ENCODE measurements around the gene DOCK6.

Gene DOCK6

DNA sequence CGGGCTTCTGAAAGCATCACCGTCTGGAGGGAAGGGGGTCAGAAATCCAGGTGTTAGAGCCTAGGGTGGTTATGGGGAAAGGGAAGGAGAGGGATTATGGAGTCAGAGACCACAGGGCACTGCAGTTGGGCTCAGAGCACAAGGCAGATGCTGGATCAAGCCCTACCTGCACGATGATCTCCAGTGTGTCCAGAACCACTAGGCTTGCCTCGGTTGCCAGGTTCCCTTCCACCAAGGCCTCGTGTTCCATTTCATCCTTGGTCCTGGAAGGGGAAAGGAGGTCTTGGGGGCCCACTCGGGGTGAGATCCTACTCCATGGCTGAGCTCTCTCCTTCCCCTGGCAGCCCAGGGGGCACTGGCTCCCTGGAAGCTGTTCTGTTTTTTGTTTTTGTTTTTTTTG lies 47.9 kb downstream of the DOCK6 start:
- FAIRE-seq = no peak

DNA sequence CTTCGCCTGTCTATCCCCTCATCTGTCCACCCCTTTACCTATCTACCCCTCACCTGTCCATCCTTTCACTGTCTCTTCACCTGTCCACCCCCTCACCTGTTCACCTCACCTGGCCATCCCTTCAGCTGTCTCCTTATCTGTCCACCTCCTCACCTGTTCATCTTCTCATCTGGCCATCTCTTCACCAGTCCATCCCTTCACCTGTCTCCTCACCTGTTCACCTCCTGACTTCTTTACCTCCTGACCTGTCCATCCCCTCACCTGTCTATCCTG lies 51.7 kb downstream of the DOCK6 start:
- no peak for FAIRE-seq

DNA sequence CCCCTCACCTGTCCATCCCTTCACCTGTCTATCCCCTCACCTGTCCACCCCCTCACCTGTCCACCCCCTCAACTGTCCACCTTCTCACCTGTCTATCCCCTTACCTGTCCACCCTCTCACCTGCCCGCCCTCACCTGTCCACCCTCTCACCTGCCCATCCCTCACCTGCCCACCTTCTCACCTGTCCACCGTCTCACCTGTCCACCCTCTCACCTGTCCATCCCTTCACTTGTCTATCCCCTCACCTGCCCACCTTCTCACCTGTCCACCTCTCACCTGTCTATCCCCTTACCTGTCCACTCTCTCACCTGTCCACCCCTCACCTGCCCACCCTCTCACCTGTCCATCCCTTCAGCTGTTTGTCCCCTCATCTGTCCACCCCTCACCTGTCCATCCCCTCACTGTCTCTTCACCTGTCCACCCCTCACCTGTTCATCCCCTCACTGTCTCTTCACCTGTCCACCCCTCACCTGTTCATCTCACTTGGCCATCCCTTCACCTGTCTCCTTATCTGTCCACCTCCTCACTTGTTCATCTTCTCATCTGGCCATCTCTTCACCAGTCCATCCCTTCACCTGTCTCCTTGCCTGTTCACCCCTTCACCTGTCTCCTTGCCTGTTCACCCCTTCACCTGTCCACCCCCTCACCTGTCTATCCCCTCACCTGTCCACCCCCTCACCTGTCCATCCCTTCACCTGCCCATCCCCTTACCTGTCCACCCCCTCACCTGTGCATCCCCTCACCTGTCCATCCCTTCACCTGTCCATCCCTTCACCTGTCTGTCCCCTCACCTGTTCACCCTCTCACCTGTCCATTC lies 52.3 kb downstream of the DOCK6 start:
- FAIRE-seq = no peak

DNA sequence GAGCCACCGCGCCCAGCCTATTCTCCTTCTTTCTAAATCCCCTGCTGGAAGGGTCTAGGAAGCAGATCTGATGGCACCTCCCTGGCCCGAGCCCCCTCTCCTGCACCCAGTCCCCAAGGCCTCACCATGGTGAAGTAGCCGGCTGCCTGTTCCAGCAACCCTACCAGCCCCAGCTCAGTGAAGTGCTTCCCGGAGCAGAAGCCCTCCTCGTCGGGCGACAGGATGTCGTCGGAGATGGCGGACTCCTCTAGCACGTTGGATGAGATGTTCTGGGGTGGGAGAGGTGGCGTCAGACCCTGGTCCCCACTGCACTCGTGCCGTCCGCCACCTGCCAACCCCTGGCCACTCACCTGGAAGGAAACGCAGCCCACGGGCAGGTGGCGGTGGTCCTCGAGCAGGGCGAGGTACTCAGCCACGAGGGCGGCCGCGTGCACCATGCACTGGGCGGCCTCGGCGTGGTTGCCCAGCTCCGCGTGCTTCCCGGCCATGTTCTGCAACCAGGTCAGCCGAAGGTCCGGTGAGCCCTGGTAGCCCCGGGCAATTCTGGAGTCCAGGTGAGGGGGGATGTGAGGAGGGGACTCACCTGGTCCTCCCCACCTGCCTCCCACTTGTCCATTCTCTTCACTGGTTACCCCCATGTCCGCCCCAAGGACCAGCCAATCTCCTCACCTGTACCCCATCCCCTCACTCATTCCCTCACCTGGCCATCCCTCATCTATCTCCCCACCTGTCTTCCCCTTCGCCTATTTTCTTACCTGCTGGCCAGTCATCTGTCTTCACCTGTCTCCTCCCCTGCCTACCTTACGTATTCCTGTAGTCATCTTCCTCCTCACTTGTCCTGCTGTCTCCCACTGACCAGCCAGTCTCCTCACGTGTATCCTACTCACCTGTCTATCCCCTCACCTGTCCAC lies 53.5 kb downstream of the DOCK6 start:
- FAIRE-seq = no peak

DNA sequence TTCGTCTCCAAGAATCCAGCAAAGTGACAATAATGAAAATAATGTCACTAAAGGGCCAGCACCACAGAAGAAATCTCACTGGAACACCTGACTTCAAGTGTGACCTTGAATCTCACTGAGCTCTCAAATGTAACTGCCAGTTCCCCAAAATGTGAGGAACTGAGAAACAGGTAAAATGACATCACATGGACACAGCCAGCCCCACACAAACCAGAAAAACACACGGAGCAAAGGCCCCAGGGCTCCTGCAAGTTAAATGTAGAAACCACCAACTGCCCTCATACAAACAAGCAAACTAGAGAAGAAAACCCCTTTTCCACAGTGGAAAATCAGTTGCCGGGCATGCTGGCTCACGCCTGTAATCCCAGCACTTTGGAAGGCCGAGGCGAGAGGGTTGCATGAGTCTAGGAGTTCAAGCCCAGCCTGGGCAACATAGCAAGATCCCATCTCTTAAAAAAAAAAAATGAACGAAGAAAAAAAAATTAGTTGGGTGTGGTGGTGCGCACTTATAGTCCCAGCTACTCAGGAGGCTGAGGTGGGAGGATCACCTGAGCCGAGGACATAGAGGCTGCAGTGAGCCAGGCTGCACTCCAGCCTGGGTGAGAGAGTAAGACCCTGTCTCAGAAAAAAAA lies 56.3 kb downstream of the DOCK6 start:
- no peak for FAIRE-seq

DNA sequence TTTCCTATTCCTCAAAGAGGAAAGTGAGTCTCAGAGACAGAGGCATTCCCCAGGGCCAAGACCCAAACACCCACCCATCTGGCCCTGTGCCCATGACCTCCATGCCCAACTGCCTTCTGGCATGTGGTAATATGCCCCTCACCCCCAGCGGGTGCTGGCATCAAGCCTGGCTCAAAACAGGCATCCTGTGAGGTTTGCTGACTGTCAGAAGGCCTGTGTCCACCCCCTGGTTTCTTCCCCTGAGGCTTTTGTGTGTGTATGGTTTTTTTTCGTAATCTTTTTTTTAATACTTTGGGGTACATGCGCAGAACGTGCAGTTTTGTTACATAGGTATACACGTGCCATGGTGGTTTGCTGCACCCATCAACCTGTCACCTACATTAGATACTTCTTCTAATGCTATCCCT lies 57.4 kb downstream of the DOCK6 start:
- FAIRE-seq = no peak

DNA sequence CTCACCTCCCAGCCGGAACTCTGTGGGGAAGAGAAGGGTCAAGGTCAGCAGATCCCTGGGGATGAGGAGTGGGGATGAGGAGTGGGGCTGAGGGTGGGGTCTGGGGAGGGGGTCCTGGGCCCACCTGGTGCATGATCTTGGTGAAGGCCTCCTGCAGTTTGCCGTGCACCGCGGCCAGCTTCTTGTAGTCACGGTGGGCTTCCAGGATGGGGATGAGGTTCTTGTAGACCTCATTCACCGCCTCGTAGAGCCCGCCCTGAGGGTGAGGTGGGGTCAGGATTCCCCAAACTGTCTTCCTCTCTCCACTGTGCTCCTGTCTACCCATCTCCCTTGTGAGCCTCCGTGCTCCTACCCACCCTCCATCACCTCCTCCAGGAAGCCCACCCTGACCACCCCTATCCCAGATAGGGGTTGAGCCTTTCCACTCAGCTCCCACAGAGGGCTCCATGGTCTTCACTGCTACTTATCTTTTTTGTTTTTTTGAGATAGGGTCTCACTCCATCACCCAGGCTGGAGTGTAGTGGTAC lies 58.2 kb downstream of the DOCK6 start:
- no peak for FAIRE-seq

DNA sequence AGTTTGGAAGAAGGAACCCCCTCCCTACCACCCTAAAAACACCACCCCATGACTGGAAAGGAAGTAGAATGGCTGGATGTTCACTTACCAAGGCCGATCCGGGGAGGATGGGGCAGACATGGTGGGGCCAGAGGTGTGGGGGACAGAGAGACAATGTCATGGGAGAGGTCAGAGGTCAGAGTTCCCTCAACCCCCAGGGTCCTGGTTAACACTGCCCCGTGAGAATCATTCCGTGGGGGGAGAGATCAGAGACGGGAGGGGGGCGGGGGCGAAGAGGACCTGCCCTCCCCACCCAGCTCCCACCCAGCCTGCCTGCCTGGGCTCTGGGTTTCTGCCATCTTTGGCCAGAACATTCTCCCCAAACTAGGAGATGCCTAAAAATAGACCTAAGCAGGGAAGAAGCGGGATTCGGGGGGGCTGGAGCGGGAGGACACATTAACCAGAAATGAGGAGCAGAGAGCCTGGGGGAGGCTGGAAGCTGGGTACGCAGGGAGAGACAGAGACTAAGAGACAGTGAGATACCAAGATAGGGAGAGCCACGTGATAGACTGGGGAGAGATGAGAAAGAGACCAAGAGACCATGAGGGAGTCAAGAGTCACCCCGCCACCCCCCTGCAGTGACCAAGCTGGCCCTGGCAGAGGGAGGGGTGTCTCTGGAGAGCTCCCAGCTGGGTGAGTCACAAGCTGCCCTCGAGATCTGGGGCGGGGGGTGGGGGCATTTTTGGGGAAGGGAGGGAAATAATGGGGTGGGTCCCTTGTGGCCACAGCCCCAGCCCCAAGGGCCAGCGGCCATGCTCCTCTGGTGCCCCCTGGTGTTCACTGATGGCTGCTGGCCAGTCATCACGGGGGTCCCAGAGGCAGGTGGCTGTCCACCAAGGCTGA lies 58.9 kb downstream of the DOCK6 start:
- no peak for FAIRE-seq

DNA sequence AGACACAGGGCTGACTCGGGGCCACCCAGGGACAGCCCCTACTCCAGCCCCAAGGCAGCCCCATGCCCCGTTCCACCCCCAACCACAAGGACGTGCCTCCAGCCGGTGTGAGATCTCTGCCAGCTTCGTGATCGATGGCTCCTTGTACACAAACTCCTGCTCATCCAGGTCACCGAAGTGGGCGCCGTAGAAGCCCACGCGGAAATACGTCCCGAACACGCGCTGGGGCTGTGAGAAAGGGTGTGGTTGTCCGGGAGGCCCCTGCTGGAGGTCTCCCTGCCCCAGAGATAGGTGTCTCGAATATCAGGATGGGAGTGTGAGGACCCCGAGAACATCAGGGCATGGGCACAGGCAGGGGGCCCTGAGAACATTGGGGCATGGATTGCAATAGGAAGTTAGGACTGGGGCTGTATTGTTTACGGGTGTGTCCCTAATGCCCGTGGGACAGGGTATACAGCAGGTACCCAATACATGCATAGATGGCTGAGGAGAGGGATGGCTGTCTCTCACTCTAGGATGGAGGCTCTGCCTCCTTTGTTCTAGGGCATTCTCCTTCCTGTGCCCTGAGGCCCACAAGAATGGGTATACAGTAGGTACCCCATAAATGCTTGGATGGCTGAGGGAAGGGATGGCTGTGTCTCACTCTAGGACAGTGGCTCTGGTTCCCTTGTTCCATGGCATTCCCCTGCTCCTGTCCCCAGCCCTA lies 59.7 kb downstream of the DOCK6 start:
- FAIRE-seq = no peak

DNA sequence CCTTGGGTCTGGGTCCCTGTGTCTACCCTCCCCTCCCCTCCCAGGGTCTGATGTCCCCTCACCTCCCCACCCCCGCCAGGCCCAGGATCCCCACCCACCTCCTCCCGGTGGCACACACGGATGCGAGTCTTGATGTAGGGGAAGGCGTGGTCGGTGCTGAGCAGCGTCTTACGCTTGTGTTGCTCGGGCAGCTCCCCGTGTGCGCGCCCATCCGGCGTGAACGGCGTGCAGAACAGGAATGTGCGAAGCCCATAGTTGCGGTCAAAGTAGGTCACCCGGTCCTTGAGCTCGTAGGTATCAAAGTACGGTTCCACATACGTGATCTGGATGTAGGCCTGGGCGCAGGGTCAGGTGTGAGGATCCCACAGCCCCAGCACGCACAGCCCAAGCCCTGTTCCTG lies 60.5 kb downstream of the DOCK6 start:
- FAIRE-seq = no peak

DNA sequence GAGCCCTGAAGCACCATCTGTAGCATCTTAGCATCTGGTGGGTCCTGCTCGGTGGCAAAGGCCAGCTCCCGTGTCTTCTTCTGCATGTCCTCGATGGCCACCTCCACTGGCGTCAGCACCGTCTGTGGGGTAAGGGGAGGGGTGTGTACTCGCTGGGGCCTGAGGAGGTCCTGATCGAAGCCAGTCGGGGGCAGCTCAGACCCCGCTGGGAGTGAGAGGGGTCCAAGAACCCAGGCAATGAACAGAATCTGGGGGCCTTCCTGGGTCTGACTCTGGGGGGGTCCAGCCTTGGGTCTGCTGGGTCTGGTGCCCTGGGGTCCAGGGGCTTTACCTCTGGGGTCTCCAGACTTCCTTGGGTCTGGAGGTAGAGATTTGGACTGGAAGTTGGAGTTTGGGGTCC lies 61.4 kb downstream of the DOCK6 start:
- FAIRE-seq = no peak

DNA sequence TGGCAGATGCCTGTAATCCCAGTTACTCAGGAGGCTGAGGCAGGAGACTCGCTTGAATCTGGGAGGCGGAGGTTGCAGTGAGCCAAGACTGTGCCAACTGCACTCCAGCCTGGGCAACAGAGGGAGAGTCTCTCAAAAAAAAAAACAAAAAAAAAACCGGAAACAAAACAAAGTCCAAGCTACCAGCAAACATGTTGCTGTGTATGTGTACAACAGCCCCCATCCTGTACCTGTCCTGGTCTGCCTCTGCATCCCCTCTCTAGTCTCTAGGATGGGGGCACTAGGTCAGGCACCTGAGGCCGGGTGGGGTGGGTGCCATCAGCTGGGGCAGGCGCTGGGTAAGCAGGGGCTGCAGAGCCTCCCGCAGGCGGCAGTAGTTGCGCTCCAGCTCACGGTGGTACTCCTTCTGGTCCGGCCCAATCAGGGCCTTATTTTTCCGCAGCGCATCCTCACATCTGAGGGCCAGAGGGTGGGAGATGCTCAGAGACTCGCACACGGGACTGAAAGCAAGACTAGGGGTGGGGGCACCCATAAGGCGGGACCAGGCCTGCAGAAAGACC lies 62.2 kb downstream of the DOCK6 start:
- no peak for FAIRE-seq

DNA sequence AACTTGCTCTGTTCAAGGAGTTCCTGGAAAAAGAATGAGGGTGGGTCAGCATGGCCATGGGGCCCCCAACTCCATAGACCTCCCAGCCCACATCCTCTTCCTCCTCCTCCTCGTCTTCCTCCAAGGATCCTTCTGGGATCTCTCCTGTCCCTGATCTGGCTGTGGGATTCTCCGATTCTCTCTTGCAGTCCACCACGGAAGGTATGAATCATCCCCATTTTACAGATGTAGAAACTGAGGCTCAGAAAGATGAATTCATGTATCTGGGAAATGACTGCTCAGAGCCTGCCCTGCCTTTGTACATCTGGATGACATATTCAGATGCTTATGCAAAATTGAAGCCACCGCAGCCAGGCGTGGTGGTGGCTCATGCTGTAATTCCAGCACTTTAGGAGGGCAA lies 62.8 kb downstream of the DOCK6 start:
- FAIRE-seq = no peak

DNA sequence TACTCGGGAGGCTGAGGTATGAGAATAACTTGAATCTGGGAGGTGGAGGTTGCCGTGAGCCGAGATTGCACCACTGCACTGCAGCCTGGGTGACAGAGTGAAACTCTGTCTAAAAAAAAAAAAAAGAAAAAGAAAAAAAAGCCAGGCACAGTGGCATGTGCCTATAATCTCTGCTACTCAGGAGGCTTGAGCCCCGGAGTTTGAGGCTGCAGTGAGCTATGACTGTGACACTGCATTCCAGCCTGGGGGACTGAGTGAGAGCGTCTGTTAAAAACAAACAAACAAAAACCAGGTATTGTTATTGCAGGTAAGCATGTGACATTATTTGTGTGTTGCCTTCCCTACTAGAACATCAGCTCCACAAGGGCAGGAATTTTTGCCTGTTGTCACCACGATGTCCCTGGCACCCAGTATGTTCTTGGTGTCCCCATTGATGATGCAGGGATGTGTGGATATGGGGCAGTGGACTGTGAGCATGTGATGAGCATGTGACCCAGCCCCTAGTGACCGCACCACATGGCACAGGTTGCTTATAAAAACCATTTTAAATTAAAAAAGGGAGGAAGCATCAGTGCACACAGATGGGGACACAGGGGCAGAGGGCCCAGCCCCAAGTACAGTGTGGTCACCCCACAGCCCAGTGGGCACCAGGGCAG lies 63.4 kb downstream of the DOCK6 start:
- no peak for FAIRE-seq

DNA sequence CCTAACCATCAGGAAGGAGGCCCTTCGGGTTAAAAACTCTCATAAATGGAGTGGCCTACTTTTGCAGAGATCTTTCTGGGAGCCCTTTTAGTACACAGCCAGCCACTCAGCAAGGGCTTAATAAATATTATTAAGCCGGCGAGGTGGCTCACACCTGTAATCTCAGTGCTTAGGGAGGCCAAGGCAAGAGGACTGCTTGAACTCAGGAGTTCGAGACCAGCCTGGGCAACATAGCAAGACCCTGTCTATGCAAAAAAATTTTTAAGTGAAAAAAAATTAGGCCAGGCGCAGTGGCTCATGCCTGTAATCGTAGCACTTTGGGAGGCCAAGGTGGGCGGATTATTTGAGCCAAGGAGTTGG lies 64.2 kb downstream of the DOCK6 start:
- FAIRE-seq = no peak

DNA sequence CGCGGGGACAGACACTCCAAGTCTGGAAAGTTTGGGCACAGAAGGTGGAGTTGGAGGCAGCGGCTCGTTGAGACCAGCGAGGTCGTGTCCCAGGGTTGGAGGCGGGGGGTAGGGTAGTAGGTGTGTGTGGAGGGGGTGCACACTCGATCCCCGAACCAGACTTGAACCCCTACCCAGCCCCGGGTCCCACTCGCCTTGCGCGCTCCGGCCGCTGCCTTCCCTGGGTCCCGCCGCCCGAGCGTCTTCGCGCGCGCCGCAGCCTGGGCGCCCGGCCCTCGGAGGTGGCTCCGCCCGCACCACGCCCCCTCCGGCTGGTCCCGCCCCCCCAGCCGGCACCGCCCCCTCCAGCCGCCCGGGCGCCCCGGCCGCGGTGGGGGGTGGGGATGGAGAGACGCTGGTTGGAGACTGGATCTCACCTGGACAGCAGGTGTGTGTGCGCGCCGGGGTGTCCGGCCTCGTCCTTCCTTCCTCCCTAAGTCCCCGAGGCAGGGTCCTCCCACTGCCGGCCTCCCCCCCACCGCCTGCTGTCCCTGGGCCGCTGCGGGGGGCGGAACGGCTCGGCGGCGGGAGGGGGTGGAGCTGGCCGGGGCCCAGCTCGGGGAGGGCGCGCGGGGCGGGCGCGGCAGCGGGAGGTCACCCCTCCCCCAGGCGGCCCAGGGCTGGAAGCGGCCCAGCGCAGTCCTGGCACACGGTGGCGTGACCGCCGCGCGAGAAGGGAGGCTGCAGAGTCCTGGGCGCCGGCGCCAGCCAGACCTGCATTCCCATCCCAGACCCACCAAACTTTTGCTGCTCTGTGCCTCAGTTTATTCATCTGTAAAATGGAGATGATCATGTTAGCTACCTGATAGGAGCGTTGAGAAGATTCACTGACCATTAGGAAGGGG lies 64.8 kb downstream of the DOCK6 start, which contains the start of gene KANK2:
Gene KANK2, minus strand, starts transcription at position 255 of the 884 bp plus-strand sequence. CDS start 3,034 bp downstream, outside the sequence.
- no peak for FAIRE-seq

DNA sequence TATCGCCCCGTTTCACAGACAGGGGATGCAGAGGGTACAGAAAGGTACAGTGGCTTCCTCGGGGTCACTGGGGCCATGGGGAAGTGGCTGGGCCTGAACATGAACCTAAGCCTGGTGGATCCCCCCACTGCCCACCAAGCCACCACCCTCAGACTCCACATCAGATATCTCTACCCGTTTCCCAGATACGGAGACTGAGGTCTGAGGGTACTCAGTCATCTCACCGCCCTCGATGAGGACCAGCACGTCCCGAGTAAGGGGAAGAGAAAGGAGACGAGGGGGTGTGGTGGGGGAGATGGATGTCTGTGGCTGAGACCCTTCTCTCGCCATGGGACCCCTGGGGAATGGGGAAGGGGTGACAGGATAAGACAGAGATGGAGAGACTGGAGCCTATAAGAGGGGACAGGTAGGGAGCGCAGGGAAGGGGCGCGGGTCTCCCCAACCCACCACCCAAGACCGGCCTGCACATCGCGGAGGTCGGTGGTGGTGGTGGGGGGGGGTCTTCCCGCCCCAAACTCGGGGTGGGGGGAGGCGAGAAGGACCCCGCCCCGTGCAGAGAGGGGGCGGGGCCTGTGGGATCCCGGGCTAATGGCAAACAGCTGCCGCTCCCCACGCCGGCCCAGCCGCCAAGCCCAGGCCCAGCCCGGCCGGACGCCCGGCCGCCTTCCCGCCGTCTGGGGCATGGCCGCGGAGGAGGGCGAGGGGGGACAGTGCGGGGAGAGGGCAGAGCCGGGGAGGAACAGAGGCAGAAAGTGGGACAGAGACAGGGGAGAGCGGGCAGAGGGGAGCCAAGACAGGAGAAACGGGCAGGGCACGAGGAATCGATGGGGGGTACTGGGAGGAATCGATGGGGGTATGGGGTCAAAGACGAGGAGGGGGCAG lies 65.7 kb downstream of the DOCK6 start:
- FAIRE-seq = no peak

DNA sequence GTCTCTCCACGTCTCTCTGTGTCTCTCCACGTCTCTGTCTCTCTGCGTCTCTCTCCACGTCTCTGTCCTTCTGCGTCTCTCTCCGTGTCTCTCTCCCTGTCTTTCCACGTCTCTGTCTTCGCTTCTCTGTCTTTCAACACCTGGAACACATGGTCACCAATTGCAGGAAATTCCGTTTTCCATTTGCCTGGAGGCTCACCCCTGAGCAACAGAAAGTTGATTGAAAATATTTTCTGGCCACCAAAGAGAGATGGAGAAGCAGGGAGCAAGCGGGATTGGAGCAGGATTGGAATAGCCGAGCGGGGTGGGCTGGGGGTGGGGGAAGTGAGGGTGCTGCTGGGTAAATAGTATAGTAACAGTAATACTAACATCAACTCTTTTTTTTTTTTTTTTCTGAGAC lies 66.6 kb downstream of the DOCK6 start:
- FAIRE-seq = no peak
